WERI-Rb-1 (cell line): Measurements from ENCODE around the gene INPP4B.

Experiments
- DNase-seq: peaks from one replicate; pipeline ENCODE4 v3.0.0-alpha.2; 2020
- H3K27ac ChIP-seq: fragments of 250-450 bp; sonication (Bioruptor Pico); 2 replicates; pipeline ENCODE4 v1.5.1; 2020; ENCODE audit warnings: mild to moderate bottlenecking, moderate library complexity
- H3K27me3 ChIP-seq: fragments of 250-450 bp; sonication (Bioruptor Pico); 2 replicates; pipeline ENCODE4 v1.5.1; 2021; ENCODE audit warnings: mild to moderate bottlenecking, low read depth, moderate library complexity; ENCODE audit not compliant: insufficient read depth, severe bottlenecking
- H3K36me3 ChIP-seq: fragments of 250-450 bp; sonication (Bioruptor Pico); 2 replicates; pipeline ENCODE4 v1.5.1; 2020; ENCODE audit warnings: mild to moderate bottlenecking, moderate library complexity
- H3K4me3 ChIP-seq: 2 replicates; pipeline ENCODE4 v1.5.1; 2011; ENCODE audit warnings: low read depth, mild to moderate bottlenecking, control low read depth, low read length
- H3K9me3 ChIP-seq: fragments of 250-450 bp; sonication (Bioruptor Pico); 2 replicates; pipeline ENCODE4 v1.5.1; 2021; ENCODE audit warnings: mild to moderate bottlenecking, moderate library complexity; ENCODE audit not compliant: severe bottlenecking
- TF ChIP-seq, protein P1 (sequence below): IDR thresholded peaks from 2 replicates; pipeline ENCODE4 v1.5.1; 2011; ENCODE audit warnings: low read depth, mild to moderate bottlenecking, control low read depth, inconsistent platforms, low read length

INPP4B gene

DNA sequence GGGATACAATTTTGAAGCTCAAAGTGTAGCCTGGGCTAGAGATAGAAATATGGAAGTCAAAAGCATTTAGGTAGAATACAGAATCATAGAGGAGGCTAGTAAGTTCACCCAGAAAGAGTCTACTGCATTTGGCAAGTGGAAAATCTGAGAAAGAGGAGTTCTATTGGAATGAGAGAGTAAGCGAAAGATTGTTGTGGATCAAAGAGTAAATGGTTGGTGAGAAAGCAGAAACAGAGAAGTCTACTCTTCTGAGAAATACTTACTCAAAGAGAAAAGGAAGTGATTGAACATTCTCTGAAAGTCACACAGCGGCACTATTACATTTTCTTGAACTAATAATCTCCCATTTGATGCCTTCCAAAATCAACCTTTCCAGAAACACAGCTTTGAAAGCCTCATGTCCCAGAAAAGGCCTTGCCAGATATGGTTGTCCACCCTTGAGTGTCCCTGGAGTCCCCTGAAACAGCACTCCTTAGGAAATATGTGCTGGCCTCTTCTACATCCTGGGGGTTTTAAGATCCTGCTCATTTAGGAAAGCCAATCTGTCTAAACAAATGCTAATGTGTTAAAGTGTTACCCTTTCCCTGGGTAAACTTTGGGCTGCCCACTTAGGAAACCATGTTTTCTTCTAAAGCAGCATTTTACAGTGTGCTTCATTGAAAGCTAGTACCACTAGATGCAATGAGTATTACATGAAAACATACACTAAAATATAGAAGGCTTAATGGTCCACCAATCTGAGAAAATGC, 132.6 kb downstream of the INPP4B start:
- Histone ChIP-seq H3K9me3 (no peaks in the 10 kb centered on the region), H3K4me3 (no peak overlapping the region), H3K27ac (no peak overlapping the region), H3K36me3 (no peaks in the 10 kb centered on the region), H3K27me3 (no peaks in the 10 kb centered on the region)
- DNase-seq, result no peak
- TF ChIP-seq, protein P1, sequence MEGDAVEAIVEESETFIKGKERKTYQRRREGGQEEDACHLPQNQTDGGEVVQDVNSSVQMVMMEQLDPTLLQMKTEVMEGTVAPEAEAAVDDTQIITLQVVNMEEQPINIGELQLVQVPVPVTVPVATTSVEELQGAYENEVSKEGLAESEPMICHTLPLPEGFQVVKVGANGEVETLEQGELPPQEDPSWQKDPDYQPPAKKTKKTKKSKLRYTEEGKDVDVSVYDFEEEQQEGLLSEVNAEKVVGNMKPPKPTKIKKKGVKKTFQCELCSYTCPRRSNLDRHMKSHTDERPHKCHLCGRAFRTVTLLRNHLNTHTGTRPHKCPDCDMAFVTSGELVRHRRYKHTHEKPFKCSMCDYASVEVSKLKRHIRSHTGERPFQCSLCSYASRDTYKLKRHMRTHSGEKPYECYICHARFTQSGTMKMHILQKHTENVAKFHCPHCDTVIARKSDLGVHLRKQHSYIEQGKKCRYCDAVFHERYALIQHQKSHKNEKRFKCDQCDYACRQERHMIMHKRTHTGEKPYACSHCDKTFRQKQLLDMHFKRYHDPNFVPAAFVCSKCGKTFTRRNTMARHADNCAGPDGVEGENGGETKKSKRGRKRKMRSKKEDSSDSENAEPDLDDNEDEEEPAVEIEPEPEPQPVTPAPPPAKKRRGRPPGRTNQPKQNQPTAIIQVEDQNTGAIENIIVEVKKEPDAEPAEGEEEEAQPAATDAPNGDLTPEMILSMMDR, result no peak

DNA sequence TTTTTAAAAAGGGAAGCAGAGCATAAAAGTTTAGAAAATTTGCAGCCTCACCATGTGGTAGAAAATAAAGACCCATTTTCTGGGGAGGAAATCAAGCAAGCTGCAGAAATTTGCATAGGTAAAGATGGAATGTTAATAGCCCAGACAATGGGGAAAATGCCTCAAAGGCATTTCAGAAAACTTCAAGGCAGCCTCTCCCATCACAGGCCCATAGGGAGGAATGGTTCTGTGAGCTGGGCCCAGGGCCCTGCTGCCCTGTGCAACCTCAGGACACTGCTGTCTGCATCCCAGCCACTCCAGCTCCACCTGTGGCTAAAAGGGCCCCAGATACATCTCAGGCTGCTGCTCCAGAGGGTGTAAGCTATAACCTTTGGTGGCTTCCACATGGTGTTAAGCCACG, 137.9 kb downstream of the INPP4B start:
- Histone ChIP-seq H3K27ac (no peak overlapping the region), H3K36me3 (no peaks in the 10 kb centered on the region), H3K27me3 (no peaks in the 10 kb centered on the region), H3K4me3 (no peak overlapping the region), H3K9me3 (peaks cover 3% of the 10 kb centered on the region)
- TF ChIP-seq, protein P1, result no peak
- no peak for DNase-seq

DNA sequence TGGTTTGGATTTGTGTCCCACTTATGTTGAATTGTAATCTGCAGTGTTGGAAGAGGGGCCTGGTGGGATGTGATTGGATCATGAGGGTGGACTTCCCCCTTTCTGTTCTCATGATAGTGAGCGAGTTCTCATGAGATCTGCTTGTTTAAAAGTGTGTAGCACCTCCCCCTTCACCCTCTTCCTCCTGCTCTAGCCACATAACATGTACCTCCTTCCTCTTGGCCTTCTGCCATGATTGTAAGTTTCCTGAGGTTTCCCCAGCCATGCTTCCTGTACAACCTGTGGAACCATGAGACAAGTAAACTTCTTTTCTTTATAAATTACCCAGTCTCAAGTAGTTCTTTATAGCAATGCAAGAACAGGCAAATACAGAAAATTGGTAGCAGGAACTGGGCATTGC, 138.7 kb downstream of the INPP4B start:
- TF ChIP-seq, protein P1, result no peak
- no peak for DNase-seq

DNA sequence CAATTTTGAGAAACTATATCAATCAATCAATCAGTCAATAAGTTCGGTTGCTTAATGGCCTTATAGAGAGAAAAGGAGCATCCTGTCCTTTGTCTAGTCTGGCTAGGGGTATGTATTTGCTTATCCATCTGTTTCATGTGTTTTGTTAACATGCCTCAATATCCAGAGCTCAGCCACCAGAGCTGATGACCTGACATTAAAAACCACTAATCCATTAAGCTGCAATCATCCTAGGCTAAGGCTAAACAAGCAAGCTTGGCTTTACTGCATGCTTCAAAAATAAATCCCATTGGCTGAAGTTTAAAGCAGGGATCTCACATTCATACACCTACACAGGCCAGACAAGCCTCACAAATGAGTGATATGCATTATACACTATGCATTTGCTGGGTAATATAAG, 139.7 kb downstream of the INPP4B start:
- Histone ChIP-seq H3K36me3 (no peaks in the 10 kb centered on the region), H3K9me3 (peaks cover 3% of the 10 kb centered on the region), H3K27me3 (no peaks in the 10 kb centered on the region), H3K27ac (no peak overlapping the region), H3K4me3 (no peak overlapping the region)
- DNase-seq, result peak; percentile 63
- TF ChIP-seq, protein P1, result no peak

More for the DNA sequence above, 138.7 kb downstream of the INPP4B start:
- no peaks in the 10 kb centered on the region for H3K27me3 ChIP-seq
- no peak overlapping the region for H3K4me3 ChIP-seq
- H3K36me3 ChIP-seq, result no peaks in the 10 kb centered on the region
- H3K27ac ChIP-seq, result no peak overlapping the region
- H3K9me3 ChIP-seq, result peaks cover 3% of the 10 kb centered on the region

DNA sequence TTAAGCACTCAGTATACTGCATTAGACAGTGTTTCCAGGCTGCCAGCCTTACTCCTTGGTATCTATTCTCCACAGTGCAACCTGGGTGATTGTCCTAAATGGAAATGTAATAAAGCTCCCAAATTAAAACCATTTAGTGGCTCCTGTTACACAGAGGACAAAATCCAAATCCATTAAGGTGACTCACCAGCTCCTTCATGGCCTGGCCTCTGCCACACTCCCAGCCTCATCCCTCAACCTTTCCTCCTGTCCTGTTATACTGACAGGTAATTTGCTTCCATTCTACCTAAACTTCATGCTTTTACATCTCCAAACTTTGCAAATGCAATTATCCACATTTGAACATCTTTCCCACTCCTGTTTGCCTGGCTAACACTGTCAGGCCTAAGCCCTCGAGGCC, 140.3 kb downstream of the INPP4B start:
- no peak for DNase-seq

More for the DNA sequence above, 140.3 kb downstream of the INPP4B start:
- peaks cover 3% of the 10 kb centered on the region for H3K9me3 ChIP-seq
- H3K27ac ChIP-seq, result no peak overlapping the region
- H3K27me3 ChIP-seq, result no peaks in the 10 kb centered on the region
- H3K4me3 ChIP-seq, result no peak overlapping the region
- H3K36me3 ChIP-seq, result no peaks in the 10 kb centered on the region
- TF ChIP-seq, protein P1, result no peak
